B cell (primary cell): ENCODE results near the gene HLA-DMA. TPM values are rescaled to one million over a fixed set of nuclear protein-coding genes. Genes with fewer than 3 reads are reported as not detected.

Experiments
- ATAC-seq: fragments of 200-7000 bp; cut with Tn5 transposase; one replicate; pipeline ENCODE4 v1.10.0; 2021; ENCODE audit warnings: low read depth, mild to moderate bottlenecking, moderate number of reproducible peaks, moderate library complexity
- CTCF ChIA-PET: fragments of 350-600 bp; sonication (Branson Sonifier 250); formaldehyde crosslinking; loops from one replicate; lab custom pipeline; 2021; ENCODE audit warnings: antibody characterized with exemption, inconsistent platforms; lab: Charles Lee
- POLR2A ChIA-PET: fragments of 350-600 bp; sonication (Branson Sonifier 250); formaldehyde crosslinking; loops from one replicate; lab custom pipeline; 2021; ENCODE audit warnings: antibody characterized with exemption; lab: Charles Lee
- DNase-seq: peaks from one replicate; pipeline ENCODE4 v3.0.0; 2013
- H2AFZ ChIP-seq: 2 replicates; pipeline ENCODE4 v1.6.1; 2012; ENCODE audit warnings: mild to moderate bottlenecking, low read depth, low read length; ENCODE audit not compliant: insufficient read depth, poor library complexity, severe bottlenecking
- H3K27ac ChIP-seq, 2 donors: 1 replicate in 1 of 2; 2 replicates in 1 of 2; pipeline ENCODE4 v1.5.1; 2012 to 2013; ENCODE audit warnings: low read length in 2 of 2, mild to moderate bottlenecking in 2 of 2, moderate library complexity in 1 of 2
- H3K27me3 ChIP-seq, 4 experiments: fragments of 200-600 bp in 1 of 4; sonication (generic) in 1 of 4; replicated peaks in 1 of 4; 1 replicate in 2 of 4; 2 replicates in 2 of 4; pipeline versions ENCODE4 v1.6.1 to v1.7.0; 2013 to 2016; ENCODE audit warnings: low read length in 3 of 4, mild to moderate bottlenecking in 2 of 4, mixed read lengths in 1 of 4, moderate library complexity in 1 of 4; ENCODE audit not compliant: insufficient read depth in 4 of 4, control insufficient read depth in 3 of 4; ENCODE audit errors: control extremely low read depth in 1 of 4
- H3K36me3 ChIP-seq, 2 experiments: replicated peaks in 1 of 2; 1 replicate in 1 of 2; 2 replicates in 1 of 2; pipeline versions ENCODE4 v1.6.1 to v1.7.1; 2013; ENCODE audit warnings: low read length in 1 of 2; ENCODE audit not compliant: insufficient read depth in 2 of 2, control insufficient read depth in 1 of 2; ENCODE audit errors: control extremely low read depth in 1 of 2, extremely low read depth in 1 of 2
- H3K4me1 ChIP-seq, 2 donors: fragments of 200-600 bp in 1 of 2; sonication (generic) in 1 of 2; 1 replicate in 1 of 2; 2 replicates in 1 of 2; pipeline versions ENCODE4 v1.5.1 to v1.6.1; 2013 to 2017; ENCODE audit warnings: low read length in 2 of 2; ENCODE audit not compliant: control insufficient read depth in 2 of 2, insufficient read depth in 2 of 2
- H3K4me2 ChIP-seq: replicated peaks from 2 replicates; pipeline ENCODE3; 2012; ENCODE audit warnings: mild to moderate bottlenecking, low read depth, low read length; ENCODE audit not compliant: poor library complexity, severe bottlenecking
- H3K4me3 ChIP-seq, 5 experiments: fragments of 200-600 bp in 1 of 5; sonication (generic) in 1 of 5; 1 replicate in 3 of 5; 2 replicates in 2 of 5; pipeline versions ENCODE4 v1.5.1 to v1.7.0; 2011 to 2016; ENCODE audit warnings: low read length in 4 of 5, mild to moderate bottlenecking in 4 of 5, low read depth in 2 of 5, control low read depth in 1 of 5, moderate library complexity in 1 of 5; ENCODE audit not compliant: insufficient read depth in 1 of 5; ENCODE audit errors: control extremely low read depth in 1 of 5, extremely low read depth in 1 of 5
- H3K79me2 ChIP-seq: fragments of 200-600 bp; sonication (generic); one replicate; pipeline ENCODE4 v1.6.0; 2016; ENCODE audit warnings: low read length; ENCODE audit not compliant: control insufficient read depth, insufficient read depth
- H3K9ac ChIP-seq: fragments of 200-600 bp; sonication (generic); 2 replicates; pipeline ENCODE4 v1.6.1; 2017; ENCODE audit warnings: mild to moderate bottlenecking, low read length, moderate library complexity
- H3K9me3 ChIP-seq, 3 donors: one replicate each; pipeline versions ENCODE4 v1.6.1 to v1.7.1; 2013; ENCODE audit warnings: low read length in 2 of 3; ENCODE audit not compliant: control insufficient read depth in 2 of 3, insufficient read depth in 1 of 3; ENCODE audit errors: control extremely low read depth in 1 of 3
- H4K20me1 ChIP-seq: 2 replicates; pipeline ENCODE4 v1.6.0; 2012; ENCODE audit warnings: mild to moderate bottlenecking, low read length; ENCODE audit not compliant: insufficient read depth, control insufficient read depth, poor library complexity, severe bottlenecking
- H3K27ac Mint-ChIP-seq: one replicate; pipeline ENCODE4 v1.8.0; 2021; ENCODE audit warnings: mixed read lengths
- H3K27me3 Mint-ChIP-seq: one replicate; pipeline ENCODE4 v1.8.0; 2021; ENCODE audit warnings: mixed read lengths
- H3K4me1 Mint-ChIP-seq: one replicate; pipeline ENCODE4 v1.8.0; 2021; ENCODE audit warnings: mixed read lengths
- H3K4me3 Mint-ChIP-seq: one replicate; pipeline ENCODE4 v1.8.0; 2021; ENCODE audit warnings: mixed read lengths
- H3K9me3 Mint-ChIP-seq: one replicate; pipeline ENCODE4 v1.8.0; 2022; ENCODE audit warnings: mixed read lengths; ENCODE audit not compliant: insufficient read depth
- EZH2 ChIP-seq: IDR thresholded peaks from 2 replicates; pipeline ENCODE4 v1.6.1; 2012; ENCODE audit warnings: borderline replicate concordance, low read depth, mild to moderate bottlenecking, moderate library complexity, low read length; ENCODE audit not compliant: insufficient read depth, poor library complexity, severe bottlenecking
- WGBS: methylation state at CpG from one replicate; pipeline ENCODE4 v1.1.5; 2013; ENCODE audit warnings: missing lambda C conversion rate; ENCODE audit not compliant: insufficient coverage; 5-methylcytosine and 5-hydroxymethylcytosine counted together
- intact Hi-C: fragments of 100-400 bp; cut with micrococcal nuclease; formaldehyde crosslinking; loops from one replicate; pipeline ENCODE4 v1.10.0; 2022
- polyA plus RNA-seq: library from polyadenylated mRNA; depleted of rRNA; stranded (reverse); fragments of >200 nt; gene quantifications from 2 replicates; pipeline ENCODE4 v1.2.3, GENCODE V29; 2012
- total RNA-seq, 2 donors: library from RNA; stranded (reverse); fragments of 120-200 nt in 1 of 2; gene quantifications; 1 replicate in 1 of 2; 2 replicates in 1 of 2; pipeline versions ENCODE4 v1.2.3 to v1.2.4, GENCODE V29; 2013 to 2022
- TF ChIP-seq, protein P1 (sequence below): fragments of 200-600 bp; IDR thresholded peaks from one replicate; pipeline ENCODE4 v1.8.0; 2022; ENCODE audit warnings: antibody characterized with exemption, mild to moderate bottlenecking

Gene HLA-DMA
- total and polyA plus RNA-seq, 2 donors (not counting 1 experiment from before 2014, with no cell fraction given): 558 to 925 TPM

DNA sequence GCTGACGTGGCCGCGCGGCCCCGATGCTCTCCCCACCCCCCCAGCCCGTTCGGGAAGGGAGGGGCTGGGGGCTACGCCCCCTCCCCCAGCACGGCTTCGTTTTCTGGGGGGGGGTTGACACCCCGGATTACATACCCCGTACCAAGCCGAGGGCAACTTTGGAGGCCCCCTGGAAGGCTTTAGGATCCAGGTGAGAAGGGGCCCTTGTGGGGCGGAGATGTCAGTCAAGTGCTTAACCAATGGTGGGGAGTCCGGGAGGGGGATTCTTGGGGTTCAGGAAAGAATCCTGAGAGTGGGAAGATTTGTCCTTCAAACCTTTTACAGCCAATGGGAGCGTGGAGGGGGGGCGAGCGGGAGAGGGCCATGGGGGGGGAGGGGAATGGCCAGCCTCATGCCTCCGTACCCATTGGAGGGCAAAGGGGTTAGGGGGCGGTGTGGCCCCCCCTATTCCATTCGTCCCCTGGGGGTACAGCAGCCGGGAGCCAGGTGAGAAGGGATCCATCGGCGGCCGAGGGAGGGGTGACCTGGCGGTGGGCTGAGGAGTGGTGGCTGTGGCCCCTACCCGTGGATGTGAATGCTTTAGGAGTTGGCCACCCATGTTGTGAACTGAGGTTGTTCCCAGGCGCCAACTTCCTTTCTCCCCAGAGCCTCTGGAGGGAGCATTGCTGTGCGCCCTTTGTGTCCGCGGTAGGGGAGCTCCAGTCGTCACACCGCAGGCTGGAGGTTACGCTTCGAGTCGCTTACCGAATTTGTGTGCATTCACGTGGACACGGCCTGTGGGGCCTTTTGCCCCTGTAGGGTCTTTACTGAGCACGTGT is 16.2 kb upstream of the HLA-DMA start:
- Histone ChIP-seq H4K20me1 (peaks cover 20% of the 10 kb centered on the region), H3K9me3 (no peaks in the 10 kb centered on the region), H3K9ac (peak overlapping the region; percentile 91), H3K4me3 (peak overlapping the region; percentile 68 to 93 (median 83)), H3K27me3 (no peaks in the 10 kb centered on the region), H3K79me2 (peaks cover 59% of the 10 kb centered on the region), H3K27ac (peak overlapping the region; percentile 96), H3K36me3 (peaks cover 0 to 9% of the 10 kb centered on the region in 2 experiments), H3K4me1 (peaks cover 14 to 29% of the 10 kb centered on the region in 2 donors), H3K4me2 (peak overlapping the region; percentile 88), H2AFZ (peak overlapping the region; percentile 90)
- DNase-seq (peak; percentile 81), ATAC-seq (peak; percentile 11)
- TF ChIP-seq, protein P1, sequence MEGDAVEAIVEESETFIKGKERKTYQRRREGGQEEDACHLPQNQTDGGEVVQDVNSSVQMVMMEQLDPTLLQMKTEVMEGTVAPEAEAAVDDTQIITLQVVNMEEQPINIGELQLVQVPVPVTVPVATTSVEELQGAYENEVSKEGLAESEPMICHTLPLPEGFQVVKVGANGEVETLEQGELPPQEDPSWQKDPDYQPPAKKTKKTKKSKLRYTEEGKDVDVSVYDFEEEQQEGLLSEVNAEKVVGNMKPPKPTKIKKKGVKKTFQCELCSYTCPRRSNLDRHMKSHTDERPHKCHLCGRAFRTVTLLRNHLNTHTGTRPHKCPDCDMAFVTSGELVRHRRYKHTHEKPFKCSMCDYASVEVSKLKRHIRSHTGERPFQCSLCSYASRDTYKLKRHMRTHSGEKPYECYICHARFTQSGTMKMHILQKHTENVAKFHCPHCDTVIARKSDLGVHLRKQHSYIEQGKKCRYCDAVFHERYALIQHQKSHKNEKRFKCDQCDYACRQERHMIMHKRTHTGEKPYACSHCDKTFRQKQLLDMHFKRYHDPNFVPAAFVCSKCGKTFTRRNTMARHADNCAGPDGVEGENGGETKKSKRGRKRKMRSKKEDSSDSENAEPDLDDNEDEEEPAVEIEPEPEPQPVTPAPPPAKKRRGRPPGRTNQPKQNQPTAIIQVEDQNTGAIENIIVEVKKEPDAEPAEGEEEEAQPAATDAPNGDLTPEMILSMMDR: no peak
- TF ChIP-seq EZH2: no peak
- intact Hi-C loops: loop anchor here (1.0 kb wide), 3 partner anchors 25 to 125 kb away; partner anchors contain the start of gene PSMB8
- WGBS: 1% methylated on average over 25 of the region's 40 CpGs
- Mint-ChIP-seq H3K4me1 (peaks cover 30% of the 10 kb centered on the region), H3K27ac (peak overlapping the region; percentile 99), H3K9me3 (no peaks in the 10 kb centered on the region), H3K4me3 (peak overlapping the region; percentile 96), H3K27me3 (no peaks in the 10 kb centered on the region)
- CTCF ChIA-PET: interaction anchor here (0.8 to 28.4 kb wide), 9 partner anchors 16 to 131 kb away, joined by 3 to 822 read pairs (median 43); partner anchors contain the start of genes HLA-DMA, HLA-DMB and TAP2
- POLR2A ChIA-PET: interaction anchor here (0.6 to 11.8 kb wide), 21 partner anchors 9 to 778 kb away, joined by 3 to 349 read pairs (median 8); partner anchors contain the start of genes HLA-DMA, HLA-DMB, PSMB8 and PSMB9
